ENCODE data around the gene GPR61.

- no peak for TF ChIP-seq CTCF (IDR thresholded peaks at IDR 0.05; ENCODE audit: insufficient read depth, low read length, poor library complexity, severe bottlenecking)
- TF ChIP-seq EZH2phosphoT487 (conservative IDR thresholded peaks at IDR 0.05; ENCODE audit: low read length), result no peak
Measured at GRCh38 chr1:109564194-109564878, 24.7 kb downstream of the GPR61 start.

Measured in SU-DHL-6 (cell line).